SK-N-SH (cell line): ENCODE data around the gene OR56A5. TPM values are rescaled to one million over a fixed set of nuclear protein-coding genes. Genes with fewer than 3 reads are reported as not detected.

Source experiments
- CTCF ChIA-PET: fragments of 300-600, 350-600 bp; formaldehyde crosslinking; extraction: SDS; loops from one replicate; lab custom pipeline; 2021; lab: Yijun Ruan, JAX
- POLR2A ChIA-PET: fragments of 350-600 bp; sonication (Branson Sonifier 250); formaldehyde crosslinking; extraction: SDS; loops from one replicate; lab custom pipeline; 2020; ENCODE audit warnings: antibody characterized with exemption, inconsistent platforms; lab: Yijun Ruan, JAX
- DNase-seq: peaks from one replicate; pipeline ENCODE4 v3.0.0; 2012
- H2AFZ ChIP-seq: fragments of 200-600 bp; sonication (generic); 2 replicates; pipeline ENCODE4 v1.8.1; 2016; ENCODE audit warnings: antibody characterized with exemption, mild to moderate bottlenecking, low read depth
- H3F3A ChIP-seq: fragments of 200-600 bp; sonication (generic); replicated peaks from 2 replicates; pipeline ENCODE3; 2016; ENCODE audit warnings: antibody characterized with exemption, mild to moderate bottlenecking; ENCODE audit not compliant: insufficient read depth
- H3K27ac ChIP-seq, 2 experiments: fragments of 200-500 bp in 1 of 2; fragments of 200-600 bp in 1 of 2; sonication (Bioruptor generic) in 1 of 2; sonication (generic), shearing (Covaris generic) in 1 of 2; 2 replicates each; pipeline versions ENCODE4 v1.5.1 to v1.6.1; 2014 to 2016; ENCODE audit warnings: low read depth in 2 of 2, inconsistent platforms in 1 of 2, low read length in 1 of 2, mild to moderate bottlenecking in 1 of 2, mixed read lengths in 1 of 2
- H3K27me3 ChIP-seq: fragments of 200-600 bp; sonication (generic), shearing (Covaris generic); 2 replicates; pipeline ENCODE4 v1.6.1; 2016; ENCODE audit warnings: mixed run types; ENCODE audit not compliant: insufficient read depth
- H3K36me3 ChIP-seq, 2 experiments: fragments of 200-500 bp in 1 of 2; fragments of 200-600 bp in 1 of 2; sonication (Bioruptor generic) in 1 of 2; sonication (generic) in 1 of 2; replicated peaks in 1 of 2; 2 replicates each; pipeline versions ENCODE3 to v1.5.1; 2014 to 2016; ENCODE audit warnings: low read length in 1 of 2, mild to moderate bottlenecking in 1 of 2; ENCODE audit not compliant: insufficient read depth in 2 of 2, control insufficient read depth in 1 of 2
- H3K4me1 ChIP-seq, 2 experiments: fragments of 200-500 bp in 1 of 2; fragments of 200-600 bp in 1 of 2; sonication (Bioruptor generic) in 1 of 2; sonication (generic), shearing (Covaris generic) in 1 of 2; 2 replicates each; pipeline versions ENCODE4 v1.5.1 to v1.6.1; 2014 to 2016; ENCODE audit warnings: low read depth in 1 of 2, low read length in 1 of 2, mixed run types in 1 of 2; ENCODE audit not compliant: insufficient read depth in 2 of 2, control insufficient read depth in 1 of 2
- H3K4me2 ChIP-seq: fragments of 200-600 bp; sonication (generic), shearing (Covaris generic); 2 replicates; pipeline ENCODE4 v1.6.1; 2017; ENCODE audit warnings: mixed run types
- H3K4me3 ChIP-seq, 2 experiments: fragments of 200-500 bp in 1 of 2; fragments of 200-600 bp in 1 of 2; sonication (Bioruptor generic) in 1 of 2; sonication (generic), shearing (Covaris generic) in 1 of 2; 2 replicates each; pipeline versions ENCODE4 v1.5.1 to v1.8.1; 2014 to 2016; ENCODE audit warnings: low read depth in 2 of 2, inconsistent platforms in 1 of 2, low read length in 1 of 2, mild to moderate bottlenecking in 1 of 2, mixed read lengths in 1 of 2, moderate library complexity in 1 of 2
- H3K79me2 ChIP-seq: fragments of 200-600 bp; sonication (generic); 2 replicates; pipeline ENCODE4 v1.8.1; 2017; ENCODE audit warnings: mild to moderate bottlenecking; ENCODE audit not compliant: insufficient read depth
- H3K9ac ChIP-seq: fragments of 200-600 bp; sonication (generic); 2 replicates; pipeline ENCODE4 v1.6.1; 2017; ENCODE audit warnings: mixed run types
- H3K9me2 ChIP-seq: fragments of 200-600 bp; sonication (generic); 2 replicates; pipeline ENCODE4 v1.6.1; 2017; ENCODE audit warnings: mixed run types
- H3K9me3 ChIP-seq: fragments of 200-600 bp; sonication (generic); 2 replicates; pipeline ENCODE4 v1.6.1; 2017; ENCODE audit warnings: mixed run types, mild to moderate bottlenecking, moderate library complexity
- H4K20me1 ChIP-seq: fragments of 200-600 bp; sonication (generic); 2 replicates; pipeline ENCODE4 v1.6.1; 2017; ENCODE audit warnings: mild to moderate bottlenecking, mixed run types; ENCODE audit not compliant: insufficient read depth
- FOXJ3 ChIP-seq: sonication (generic); formaldehyde crosslinking; IDR thresholded peaks from 2 replicates; pipeline ENCODE4 v1.5.1; 2020; ENCODE audit warnings: mild to moderate bottlenecking, missing genetic modification reagents
- FOXM1 ChIP-seq: IDR thresholded peaks from 2 replicates; pipeline ENCODE4 v1.4.0; 2012; ENCODE audit warnings: low read depth, mild to moderate bottlenecking
- MEF2A ChIP-seq: IDR thresholded peaks from 2 replicates; pipeline ENCODE4 v1.4.0; 2012; ENCODE audit warnings: low read depth, borderline replicate concordance
- PBX3 ChIP-seq: IDR thresholded peaks from 2 replicates; pipeline ENCODE4; 2012
- REST ChIP-seq: IDR thresholded peaks from 2 replicates; pipeline ENCODE4 v1.6.1; 2012; ENCODE audit warnings: mild to moderate bottlenecking, low read depth, low read length, moderate library complexity
- RFX5 ChIP-seq: IDR thresholded peaks from 2 replicates; pipeline ENCODE4 v1.6.1; 2012; ENCODE audit warnings: mild to moderate bottlenecking, improper control_type of control experiment, low read length
- SIN3A ChIP-seq: IDR thresholded peaks from 2 replicates; pipeline ENCODE4 v1.6.1; 2012; ENCODE audit warnings: low read depth, mild to moderate bottlenecking, low read length, moderate library complexity, borderline replicate concordance
- YY1 ChIP-seq: IDR thresholded peaks from 2 replicates; pipeline ENCODE4 v1.4.0; 2012; ENCODE audit warnings: low read depth, mild to moderate bottlenecking
- ZBTB33 ChIP-seq: IDR thresholded peaks from 2 replicates; pipeline ENCODE4 v1.4.0; 2012; ENCODE audit warnings: low read depth, borderline replicate concordance
- WGBS: methylation state at CpG from one replicate; pipeline ENCODE4 v1.1.6; 2017; ENCODE audit warnings: low lambda C conversion rate; 5-methylcytosine and 5-hydroxymethylcytosine counted together
- polyA plus RNA-seq, 3 experiments: library from polyadenylated mRNA; depleted of rRNA; stranded (reverse); fragments of >200 nt; gene quantifications; 2 replicates each; pipeline ENCODE4 v1.2.3, GENCODE V29; 2012

The OR56A5 gene
- polyA plus RNA-seq, 1 of the 3 experiments (the other 2 are of a cell fraction), result not detected

GRCh38 chr11:5928271-5928670 lies 40.0 kb downstream of the OR56A5 start:
- no peaks in the 10 kb centered on the region for H3K9me3 ChIP-seq
- H3K4me3 ChIP-seq, result no peak overlapping the region
- H3K9ac ChIP-seq, result no peak overlapping the region
- ChIA-PET CTCF (no interaction called here), POLR2A (no interaction called here)
- DNase-seq, result no peak
- H3K27me3 ChIP-seq, result peaks cover 36% of the 10 kb centered on the region
- H3K9me2 ChIP-seq, result no peaks in the 10 kb centered on the region
- no peak overlapping the region; the same call in 1 of the 2 replicates for H3K4me2 ChIP-seq
- no peaks in the 10 kb centered on the region for H3F3A ChIP-seq
- H3K36me3 ChIP-seq, result no peaks in the 10 kb centered on the region
- no peak overlapping the region for H2AFZ ChIP-seq
- no peaks in the 10 kb centered on the region for H3K79me2 ChIP-seq
- no peaks in the 10 kb centered on the region for H4K20me1 ChIP-seq
- TF ChIP-seq YY1, result peak; percentile 44; the same call in 1 of the 2 replicates
- TF ChIP-seq SIN3A, result no peak
- TF ChIP-seq REST, result no peak
- no peak overlapping the region for H3K27ac ChIP-seq
- WGBS, result 36% methylated on average over 17 of the region's 17 CpGs
- no peaks in the 10 kb centered on the region for H3K4me1 ChIP-seq

- Histone ChIP-seq H3K4me3 (no peak overlapping the region), H3K9ac (no peak overlapping the region), H3K4me1 (no peaks in the 10 kb centered on the region), H3K4me2 (no peak overlapping the region), H3F3A (no peaks in the 10 kb centered on the region), H3K79me2 (no peaks in the 10 kb centered on the region), H3K27me3 (no peaks in the 10 kb centered on the region), H3K9me2 (no peaks in the 10 kb centered on the region), H3K36me3 (no peaks in the 10 kb centered on the region), H4K20me1 (no peaks in the 10 kb centered on the region), H2AFZ (no peak overlapping the region), H3K27ac (no peak overlapping the region), H3K9me3 (no peaks in the 10 kb centered on the region)
- TF ChIP-seq RFX5, result no peak
- TF ChIP-seq ZBTB33, result no peak
- no peak for TF ChIP-seq PBX3
- no peak for TF ChIP-seq FOXM1
- no peak for TF ChIP-seq MEF2A
- no peak for TF ChIP-seq FOXJ3 (CRISPR knock-in tag)
- no peak for DNase-seq
- ChIA-PET CTCF (no interaction called here), POLR2A (no interaction called here)
These were observed 44.5 kb downstream of the OR56A5 start for GRCh38 chr11:5923794-5924193.
